T follicular helper cell (primary cell): ENCODE data around the gene PTPN22.

ENCODE experiments used
- DNase-seq: peaks from one replicate; pipeline ENCODE4 v3.0.0-alpha.2; 2020; ENCODE audit warnings: low read depth
- total RNA-seq, 2 experiments: gene quantifications; one replicate each; lab custom pipeline; 2026; lab: John Stamatoyannopoulos, UW

PTPN22 gene
- 96.7 to 105 reads per million in 2 experiments for total RNA-seq

GRCh38 chr1:113871597-113872113 is at the start of gene PTPN22:
Gene PTPN22 (minus strand): TSS chr1:113871712.
- DNase-seq = peak; percentile 75

DNA sequence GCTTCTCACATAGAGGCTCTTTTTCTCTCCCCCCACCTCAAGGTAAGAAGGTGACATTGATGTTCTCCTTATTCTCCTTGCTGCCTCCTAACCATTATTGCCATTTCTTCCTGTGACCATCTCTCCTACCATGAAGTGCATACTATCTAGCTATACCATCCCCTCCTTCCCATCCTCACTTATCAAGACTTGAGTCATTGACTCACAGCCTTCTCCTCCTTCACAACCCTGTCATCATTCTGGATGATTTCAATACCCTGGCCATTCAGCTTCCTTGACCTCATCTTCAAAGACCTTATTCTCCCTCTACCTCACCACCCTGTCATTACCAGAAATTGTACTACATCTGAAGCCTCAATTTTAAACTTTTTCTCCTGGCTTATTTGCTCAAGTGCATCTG is 46.7 kb upstream of the PTPN22 start:
- DNase-seq = no peak

GRCh38 chr1:113917400-113918082 is 46.0 kb upstream of the PTPN22 start:
- DNase-seq = no peak

DNA sequence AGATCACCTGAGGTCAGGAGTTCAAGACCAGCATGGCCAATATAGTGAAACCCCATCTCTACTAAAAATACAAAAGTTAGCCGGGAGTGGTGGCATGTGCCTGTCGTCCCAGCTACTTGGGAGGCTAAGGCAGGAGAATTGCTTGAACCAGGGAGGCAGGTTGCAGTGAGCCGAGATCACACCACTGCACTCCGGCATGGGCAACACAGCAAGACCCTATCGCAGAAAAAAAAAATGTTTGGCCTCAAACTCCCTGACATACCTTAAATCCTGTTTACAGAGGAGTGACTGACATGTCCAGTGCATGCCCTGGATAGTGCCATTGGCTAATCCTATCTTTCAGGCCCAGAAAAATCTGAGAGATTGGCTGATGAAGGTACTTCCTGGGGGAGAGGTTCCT is 45.5 kb upstream of the PTPN22 start:
- DNase-seq = no peak

DNA sequence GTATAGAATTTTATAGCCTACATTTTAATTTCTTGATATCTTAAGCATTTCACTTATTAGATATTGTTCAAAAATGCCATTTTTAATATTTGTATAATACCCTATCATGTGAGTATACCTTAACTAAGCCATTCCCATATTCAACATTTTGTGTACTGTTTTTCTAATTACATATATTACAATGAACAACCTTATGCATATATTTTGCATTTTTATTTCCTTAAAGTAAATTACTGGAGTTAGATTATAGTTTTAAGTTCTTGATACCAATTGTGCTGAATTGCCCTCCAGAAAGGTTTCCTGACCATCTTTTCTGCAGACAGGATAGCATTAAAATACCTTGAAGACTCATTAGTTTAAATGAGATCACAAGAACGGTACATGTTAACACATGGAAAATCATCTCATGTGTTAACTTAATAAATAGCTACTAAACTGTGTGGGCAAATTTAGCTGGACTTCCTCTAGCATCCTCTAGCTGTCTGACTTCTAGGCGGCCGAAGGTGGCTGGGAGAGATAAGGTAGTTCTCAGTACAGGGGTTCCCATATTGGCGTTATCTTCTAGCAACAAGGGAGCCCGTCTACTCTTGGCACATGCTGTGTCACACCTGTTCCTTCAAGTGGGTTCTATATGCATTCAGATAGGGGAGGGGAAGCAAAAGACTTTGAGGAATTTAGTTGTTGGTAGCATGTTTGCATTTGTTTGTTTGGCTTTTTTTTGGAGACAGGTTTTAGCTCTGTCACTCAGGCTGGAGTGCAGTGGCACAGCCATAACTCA is 42.6 kb upstream of the PTPN22 start:
- no peak for DNase-seq

DNA sequence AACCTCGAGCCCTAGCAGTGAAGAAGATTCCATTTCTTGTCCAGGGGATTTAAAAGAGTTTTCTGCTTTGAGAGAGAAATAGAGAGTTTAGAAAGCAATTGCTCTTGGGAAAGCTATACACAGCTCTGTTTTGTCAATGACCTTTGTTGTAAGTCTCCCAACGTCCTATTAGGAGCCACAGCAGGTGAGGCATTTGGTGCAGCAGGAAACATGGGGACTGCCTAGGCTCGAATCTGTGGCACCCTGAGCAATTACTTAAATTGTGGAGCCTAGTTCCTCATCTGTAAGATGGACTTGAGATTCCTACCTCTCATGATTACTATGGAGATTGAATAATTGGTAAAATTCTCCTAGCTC is 41.8 kb upstream of the PTPN22 start:
- no peak for DNase-seq

DNA sequence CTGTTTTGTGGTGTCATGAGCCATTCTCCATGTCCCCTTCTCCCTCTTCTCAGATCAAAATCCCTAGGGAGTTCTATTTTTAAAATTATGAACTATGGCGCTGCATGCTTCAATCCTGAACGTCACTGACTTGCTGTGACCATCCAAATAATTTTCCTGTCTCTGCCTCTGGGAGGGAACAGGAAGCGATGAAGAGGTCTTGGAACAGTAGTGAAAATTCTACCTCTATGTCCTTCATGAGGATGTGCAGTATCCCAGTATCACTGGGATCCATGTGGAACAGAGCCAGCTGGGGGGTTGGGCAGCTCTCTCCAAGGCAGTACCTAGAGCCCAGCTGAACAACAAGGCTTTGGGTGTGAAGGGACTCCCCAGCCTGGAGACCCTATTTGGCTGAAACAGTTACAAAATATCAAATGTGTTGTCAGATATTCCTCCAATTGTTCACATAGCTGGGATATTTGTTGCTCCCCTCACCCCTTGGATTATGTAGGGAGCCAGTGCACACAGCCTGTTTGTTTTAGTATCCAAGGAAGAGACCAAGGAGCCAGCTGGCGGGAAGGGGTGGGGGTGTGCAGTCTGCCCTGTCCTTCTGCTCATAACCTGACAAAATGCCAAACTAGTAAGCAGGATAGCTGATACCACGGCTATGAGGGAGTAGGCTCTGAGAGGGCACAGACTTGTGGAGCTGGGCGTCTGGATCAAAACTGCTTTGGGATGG is 41.2 kb upstream of the PTPN22 start:
- DNase-seq = no peak

DNA sequence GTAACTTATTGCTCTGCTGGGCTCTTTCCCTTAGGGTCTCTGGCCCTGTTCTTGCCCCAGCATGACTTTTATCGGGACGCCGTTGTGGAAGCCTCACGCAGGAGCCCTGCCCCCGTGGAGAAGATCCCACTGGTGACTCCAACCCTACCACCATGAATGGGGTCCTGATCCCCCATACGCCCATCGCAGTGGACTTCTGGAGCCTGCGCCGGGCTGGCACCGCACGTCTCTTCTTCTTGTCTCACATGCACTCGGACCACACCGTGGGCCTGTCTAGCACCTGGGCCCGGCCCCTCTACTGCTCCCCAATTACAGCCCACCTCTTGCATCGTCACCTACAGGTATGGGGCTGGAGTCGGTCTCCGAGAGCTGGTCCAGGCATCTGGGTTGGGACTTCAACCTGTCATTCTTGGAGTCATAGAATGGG is 33.9 kb upstream of the PTPN22 start:
- DNase-seq = no peak

GRCh38 chr1:113904674-113905434 is 33.3 kb upstream of the PTPN22 start, which contains the start of the genes AP4B1 and DCLRE1B:
Gene AP4B1 (minus strand): TSS chr1:113904799. CDS start chr1:113904717, 82 bp downstream.
Gene DCLRE1B (plus strand): TSS chr1:113905326. CDS start chr1:113905587, 261 bp downstream.
- peak; percentile 96 for DNase-seq

DNA sequence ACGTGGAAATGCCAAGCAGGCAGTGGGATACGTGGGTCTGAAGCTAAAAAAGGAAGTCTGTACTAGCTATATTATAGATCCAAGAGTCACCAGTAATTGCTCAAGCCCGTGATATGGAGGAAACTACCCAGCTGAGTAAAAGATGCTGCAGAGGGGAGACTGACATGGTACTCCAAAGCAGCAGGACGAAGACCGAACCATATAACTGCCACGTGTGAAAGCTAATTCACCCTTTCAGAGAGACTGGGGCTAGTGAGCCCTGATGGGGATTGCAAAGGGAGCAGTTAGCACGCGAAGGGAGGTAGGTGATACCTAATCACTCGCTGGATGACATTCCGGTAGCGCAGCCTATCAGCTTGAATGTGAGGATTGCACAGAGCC is 32.8 kb upstream of the PTPN22 start:
- no peak for DNase-seq

DNA sequence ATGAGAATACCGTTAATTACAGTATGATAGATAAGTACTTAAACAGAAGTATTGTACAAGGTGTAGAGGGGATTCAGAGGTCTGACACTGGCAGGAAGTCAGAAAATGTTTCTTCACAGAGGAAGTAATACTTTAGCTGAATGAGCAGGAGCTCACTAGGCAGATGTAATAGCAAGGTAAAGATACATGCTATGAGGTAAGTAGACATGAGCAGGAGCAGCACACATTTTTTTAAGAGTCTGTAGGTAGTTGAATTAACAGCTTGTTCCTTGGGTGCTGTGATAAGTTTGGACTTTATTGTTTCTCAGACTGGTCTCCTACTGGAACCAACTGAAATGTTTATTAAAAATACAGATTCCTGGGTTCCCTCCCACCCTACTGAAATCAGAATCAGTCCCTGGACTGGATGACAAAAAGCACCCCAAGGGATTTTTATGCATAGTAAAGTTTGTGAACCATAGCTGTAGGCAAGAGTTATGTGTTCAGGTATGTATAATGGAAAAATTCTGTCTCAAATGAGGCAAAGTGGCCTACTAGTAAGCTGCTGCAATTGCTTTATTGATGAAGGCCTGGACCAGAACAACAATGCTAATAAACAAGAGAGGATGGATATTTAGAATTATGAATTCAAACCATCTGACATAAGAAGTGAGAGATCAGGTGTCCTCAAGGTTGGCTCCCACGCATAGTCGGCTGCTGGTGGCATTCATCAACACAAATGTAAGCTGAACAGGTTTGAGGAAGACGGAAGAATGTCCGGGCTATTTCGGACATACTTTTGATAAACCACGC is 32.2 kb upstream of the PTPN22 start:
- no peak for DNase-seq

DNA sequence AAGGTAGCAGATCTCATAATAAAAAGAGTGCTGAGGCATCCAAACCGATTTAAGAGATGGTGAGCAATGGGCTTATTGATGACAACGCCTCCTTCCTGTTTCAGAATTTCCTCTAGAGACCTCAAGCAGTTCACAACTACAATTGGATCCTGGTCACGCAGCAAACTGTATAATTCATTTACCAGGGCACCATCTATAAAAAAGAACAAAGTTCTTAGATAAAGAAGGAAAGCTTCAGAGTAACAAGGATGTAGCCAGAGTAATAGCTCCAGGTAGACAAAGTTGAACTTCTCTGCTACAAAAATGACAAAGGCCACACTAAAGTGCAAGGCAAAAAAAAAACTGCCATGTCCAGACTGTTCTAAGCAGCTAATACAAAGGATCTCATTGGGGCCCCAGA is 29.7 kb upstream of the PTPN22 start:
- DNase-seq = no peak

- no peak for DNase-seq
Measured at GRCh38 chr1:113899111-113899510, 27.6 kb upstream of the PTPN22 start.

DNA sequence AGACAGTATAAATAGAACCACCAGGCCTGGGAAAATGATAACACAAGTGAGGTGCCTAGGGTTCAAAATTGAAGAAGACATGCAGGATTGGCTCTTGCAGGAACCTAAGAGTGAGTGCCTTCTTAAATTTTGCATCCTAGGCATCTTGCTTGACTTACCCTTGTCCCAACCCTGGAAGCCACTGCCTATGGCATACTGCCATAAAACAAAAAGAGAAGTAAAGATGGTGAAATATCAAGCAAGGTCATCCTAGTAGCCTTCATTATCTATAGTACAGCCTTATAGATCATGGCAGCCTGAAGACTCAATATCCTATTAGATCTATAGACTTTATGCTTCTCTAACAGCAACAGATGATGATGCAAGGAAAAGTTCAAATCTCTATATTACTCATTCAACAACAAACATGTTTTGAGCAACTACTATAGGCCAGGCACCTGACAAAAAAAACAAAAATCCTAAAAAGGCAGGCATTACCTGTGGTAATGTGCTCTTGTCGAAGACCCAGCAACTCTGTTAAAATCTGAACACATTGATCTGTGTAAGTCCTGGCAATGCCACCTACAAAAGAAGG is 26.8 kb upstream of the PTPN22 start:
- DNase-seq = no peak

DNA sequence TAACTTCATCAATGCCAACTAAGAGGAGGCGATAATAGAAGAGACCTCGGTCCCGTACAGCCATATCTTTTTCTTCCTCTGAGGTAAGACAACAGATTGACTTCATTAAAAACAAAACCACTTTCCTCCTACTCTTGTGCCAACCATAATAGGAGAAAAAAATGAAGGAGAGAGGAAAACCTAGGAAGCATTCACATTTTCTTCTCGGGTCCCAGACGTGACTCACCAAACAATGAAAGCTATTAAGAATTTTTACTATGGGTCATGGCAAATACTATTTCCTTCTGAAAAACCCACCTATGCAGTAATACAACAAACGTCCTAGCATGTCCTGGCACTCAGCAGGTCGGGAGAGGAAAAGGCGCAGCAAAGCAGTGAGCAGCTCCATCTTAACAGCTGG is 24.4 kb upstream of the PTPN22 start:
- no peak for DNase-seq

DNA sequence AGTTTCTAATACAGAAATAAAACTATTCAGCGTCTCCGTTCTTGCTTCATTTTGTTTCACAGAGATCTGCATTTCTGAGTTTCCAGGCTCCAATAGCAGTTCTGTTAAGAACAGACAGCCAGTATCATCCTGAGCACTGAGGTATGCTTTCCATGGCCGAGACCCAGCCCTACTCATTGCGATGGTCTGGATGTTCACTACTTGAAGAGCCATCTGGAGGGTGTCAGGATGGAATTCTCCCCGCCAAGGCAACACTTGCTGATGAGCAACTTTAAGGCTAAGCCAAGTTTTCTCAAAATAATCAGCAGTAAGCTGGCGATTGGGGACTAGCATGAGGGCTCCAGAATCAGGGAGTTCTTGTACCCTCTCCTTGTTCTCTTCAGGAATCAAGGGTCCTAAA is 23.6 kb upstream of the PTPN22 start:
- no peak for DNase-seq

GRCh38 chr1:113893267-113893666 is 21.8 kb upstream of the PTPN22 start:
- no peak for DNase-seq

GRCh38 chr1:113891631-113892220 is 20.2 kb upstream of the PTPN22 start:
- DNase-seq = no peak

- DNase-seq = no peak
Measured at GRCh38 chr1:113890816-113891215, 19.3 kb upstream of the PTPN22 start.
